Measurements from ENCODE around the gene NAB2. TPM values are rescaled to one million over a fixed set of nuclear protein-coding genes. Genes with fewer than 3 reads are reported as not detected.
A peak's percentile ranks its signal among the peaks of the same experiment; 100 is the strongest.

The NAB2 gene
- total and polyA plus RNA-seq, 9 of the 15 experiments (the other 6 are each of a cell fraction or from before 2014, with no cell fraction given): 0.45 to 40.9 (median 20.4) TPM

- TF ChIP-seq BCLAF1 (IDR thresholded peaks at IDR 0.05; ENCODE audit: borderline replicate concordance in 1 of 2, control insufficient read depth in 1 of 2, low read depth in 2 of 2, low read length in 1 of 2): no peak
- no peak for TF ChIP-seq MYBL2 (IDR thresholded peaks at IDR 0.05; ENCODE audit: low read depth)
- no peak for TF ChIP-seq MYBL2 (CRISPR knock-in tag; IDR thresholded peaks at IDR 0.05; ENCODE audit: borderline replicate concordance)
- TF ChIP-seq TEAD4 (IDR thresholded peaks at IDR 0.05; ENCODE audit: low read length): peak; percentile 39; the same call in 1 of the 2 replicates
- TF ChIP-seq TEAD4 (CRISPR knock-in tag; IDR thresholded peaks at IDR 0.05; ENCODE audit: borderline replicate concordance): no peak
- no peak for TF ChIP-seq RB1 (IDR thresholded peaks at IDR 0.05; ENCODE audit: low read depth)
- TF ChIP-seq RBM17 (IDR thresholded peaks at IDR 0.05; ENCODE audit: borderline replicate concordance, low read depth, low read length): no peak
- TF ChIP-seq MEIS2 (IDR thresholded peaks at IDR 0.05; ENCODE audit: partially characterized antibody): peak; percentile 37
- TF ChIP-seq MTA2 (IDR thresholded peaks at IDR 0.05; ENCODE audit: low read depth): peak; percentile 59
- no peak for TF ChIP-seq DMBX1 (CRISPR knock-in tag; IDR thresholded peaks at IDR 0.05; ENCODE audit: borderline replicate concordance)
- TF ChIP-seq BRD4 (IDR thresholded peaks at IDR 0.05): no peak
- no peak for TF ChIP-seq ELF4 (CRISPR knock-in tag; IDR thresholded peaks at IDR 0.05)
- TF ChIP-seq MTA1 (IDR thresholded peaks at IDR 0.05; ENCODE audit: borderline replicate concordance): no peak
- no peak for TF ChIP-seq ZNF830 (CRISPR knock-in tag; IDR thresholded peaks at IDR 0.05)
- TF ChIP-seq HSF4 (CRISPR knock-in tag; IDR thresholded peaks at IDR 0.05; ENCODE audit: borderline replicate concordance): no peak
Observed at GRCh38 chr12:57126561-57126960, 37.6 kb downstream of the NAB2 start (continued).

Measured in K562 (cell line).